Lower lobe of right lung (tissue), 2 donors: ENCODE data around the gene CHCHD6. TPM values are rescaled to one million over a fixed set of nuclear protein-coding genes. Genes with fewer than 3 reads are reported as not detected.

Experiments used
- ATAC-seq, 2 donors: fragments of 200-7000 bp; cut with Tn5 transposase; one replicate each; pipeline ENCODE4 v1.9.1; 2020 to 2022; ENCODE audit warnings: mild to moderate bottlenecking in 2 of 2, moderate library complexity in 2 of 2
- DNase-seq: peaks from one replicate; pipeline ENCODE4 v3.0.0-alpha.2; 2020
- H3K27ac ChIP-seq: fragments of 200-600 bp; one replicate; pipeline ENCODE4 v1.8.0; 2022
- H3K27me3 ChIP-seq: fragments of 200-600 bp; one replicate; pipeline ENCODE4 v1.8.0; 2022; ENCODE audit warnings: low read depth
- H3K36me3 ChIP-seq: fragments of 200-600 bp; one replicate; pipeline ENCODE4 v1.8.0; 2022; ENCODE audit warnings: mild to moderate bottlenecking
- H3K4me1 ChIP-seq: fragments of 200-600 bp; one replicate; pipeline ENCODE4 v1.8.0; 2022
- H3K4me3 ChIP-seq: fragments of 200-600 bp; one replicate; pipeline ENCODE4 v1.8.0; 2022; ENCODE audit warnings: mild to moderate bottlenecking
- H3K9me3 ChIP-seq: fragments of 200-600 bp; one replicate; pipeline ENCODE4 v1.8.0; 2022
- CTCF ChIP-seq: fragments of 200-600 bp; IDR thresholded peaks from one replicate; pipeline ENCODE4 v1.8.0; 2022; ENCODE audit warnings: antibody characterized with exemption, mild to moderate bottlenecking
- intact Hi-C: fragments of 100-400 bp; cut with DNase I; formaldehyde crosslinking; loops from one replicate; pipeline ENCODE4 v1.11.0; 2022
- total RNA-seq: library from RNA; stranded (reverse); fragmentation: NEBNext Ultra II Directional; extraction: Animal tissue kit (Norgen Biotek cat#: 25700); gene quantifications from one replicate; pipeline ENCODE4 v1.2.1, GENCODE V29; 2021
- donor health status: DM: no; HTN: yes; CAD: no; lungs with severe emphysema.

The CHCHD6 gene
- total RNA-seq, 1 donor from 2014 or later, result 12.2 TPM

GRCh38 chr3:126931806-126932187 lies 227.8 kb downstream of the CHCHD6 start:
- H3K4me3 ChIP-seq, result no peak overlapping the region
- H3K36me3 ChIP-seq, result no peaks in the 10 kb centered on the region
- ATAC-seq (no peak), DNase-seq (no peak)
- no peaks in the 10 kb centered on the region for H3K27me3 ChIP-seq
- H3K27ac ChIP-seq, result peak overlapping the region; percentile 32
- no peaks in the 10 kb centered on the region for H3K9me3 ChIP-seq
- H3K4me1 ChIP-seq, result peaks cover 21% of the 10 kb centered on the region
- no peak for TF ChIP-seq CTCF
- intact Hi-C loops, result no loop called here

- H3K4me3 ChIP-seq, result no peak overlapping the region
- H3K27me3 ChIP-seq, result no peaks in the 10 kb centered on the region
- TF ChIP-seq CTCF, result no peak
- H3K36me3 ChIP-seq, result no peaks in the 10 kb centered on the region
- intact Hi-C loops, result no loop called here
- H3K4me1 ChIP-seq, result peaks cover 15% of the 10 kb centered on the region
- H3K9me3 ChIP-seq, result no peaks in the 10 kb centered on the region
- ATAC-seq, result no peak
- H3K27ac ChIP-seq, result peak overlapping the region; percentile 32
- DNase-seq, result no peak
Measured at GRCh38 chr3:126932188-126932931, 228.3 kb downstream of the CHCHD6 start.

- H3K27ac ChIP-seq, result no peak overlapping the region
- H3K4me1 ChIP-seq, result peaks cover 15% of the 10 kb centered on the region
- H3K27me3 ChIP-seq, result no peaks in the 10 kb centered on the region
- H3K36me3 ChIP-seq, result no peaks in the 10 kb centered on the region
- no peaks in the 10 kb centered on the region for H3K9me3 ChIP-seq
- ATAC-seq (peak in 1 of 2 donors; percentile 32), DNase-seq (no peak)
- intact Hi-C loops, result no loop called here
- H3K4me3 ChIP-seq, result no peak overlapping the region
- TF ChIP-seq CTCF, result no peak
Measured at GRCh38 chr3:126934031-126934531, 230.0 kb downstream of the CHCHD6 start.

GRCh38 chr3:126934991-126935390 lies 231.0 kb downstream of the CHCHD6 start:
- H3K27ac ChIP-seq, result no peak overlapping the region
- H3K4me1 ChIP-seq, result peaks cover 15% of the 10 kb centered on the region
- no peaks in the 10 kb centered on the region for H3K9me3 ChIP-seq
- H3K36me3 ChIP-seq, result no peaks in the 10 kb centered on the region
- no peak for ATAC-seq
- no peaks in the 10 kb centered on the region for H3K27me3 ChIP-seq
- TF ChIP-seq CTCF, result no peak
- intact Hi-C loops, result no loop called here
- no peak overlapping the region for H3K4me3 ChIP-seq
- no peak for DNase-seq

GRCh38 chr3:126935756-126936509 lies 231.9 kb downstream of the CHCHD6 start:
- H3K36me3 ChIP-seq, result no peaks in the 10 kb centered on the region
- H3K4me1 ChIP-seq, result peaks cover 15% of the 10 kb centered on the region
- no peak overlapping the region for H3K27ac ChIP-seq
- H3K4me3 ChIP-seq, result no peak overlapping the region
- no peak for TF ChIP-seq CTCF
- intact Hi-C loops, result no loop called here
- no peaks in the 10 kb centered on the region for H3K9me3 ChIP-seq
- DNase-seq, result no peak
- ATAC-seq, result no peak
- no peaks in the 10 kb centered on the region for H3K27me3 ChIP-seq
